GM18909 (cell line): ENCODE measurements around the gene CBX5.
"Not testable (repeated sequence)": the region's sequence is repeated elsewhere in the genome, so short reads cannot be mapped to it uniquely, and the experiment has no call there.

Source experiments
- ATAC-seq: cut with Tn5 transposase; IDR thresholded peaks from one replicate; pipeline ENCODE4 v1.9.1; 2021; ENCODE audit warnings: mild to moderate bottlenecking; ENCODE audit not compliant: unreplicated experiment, poor library complexity

Gene CBX5

GRCh38 chr12:54204316-54204715 is 75.6 kb downstream of the CBX5 start:
- ATAC-seq: no peak

- no peak for ATAC-seq
These were observed 78.7 kb downstream of the CBX5 start for GRCh38 chr12:54201001-54201794.

- ATAC-seq: no peak
These were observed 79.5 kb downstream of the CBX5 start for GRCh38 chr12:54200412-54200811.

GRCh38 chr12:54199917-54200316 is 80.0 kb downstream of the CBX5 start:
- no peak for ATAC-seq

GRCh38 chr12:54199034-54199433 is 80.9 kb downstream of the CBX5 start:
- ATAC-seq: no peak

GRCh38 chr12:54197431-54197909 is 82.5 kb downstream of the CBX5 start:
- ATAC-seq: peak; percentile 37

GRCh38 chr12:54197010-54197409 is 82.9 kb downstream of the CBX5 start:
- no peak for ATAC-seq

GRCh38 chr12:54196396-54196795 is 83.5 kb downstream of the CBX5 start:
- no peak for ATAC-seq

GRCh38 chr12:54195737-54196347 is 84.1 kb downstream of the CBX5 start:
- ATAC-seq: no peak

- no peak for ATAC-seq
These were observed 84.7 kb downstream of the CBX5 start for GRCh38 chr12:54195080-54195736.

GRCh38 chr12:54194611-54195010 is 85.3 kb downstream of the CBX5 start:
- not testable (repeated sequence) for ATAC-seq

GRCh38 chr12:54193434-54193833 is 86.5 kb downstream of the CBX5 start:
- ATAC-seq: no peak

GRCh38 chr12:54191550-54192022 is 88.3 kb downstream of the CBX5 start:
- peak; percentile 42 for ATAC-seq

- ATAC-seq: no peak
These were observed 88.8 kb downstream of the CBX5 start for GRCh38 chr12:54191126-54191525.

GRCh38 chr12:54189198-54189539 is 90.8 kb downstream of the CBX5 start:
- ATAC-seq: no peak

- no peak for ATAC-seq
These were observed 92.8 kb downstream of the CBX5 start for GRCh38 chr12:54187075-54187474.

GRCh38 chr12:54185919-54186318 is 94.0 kb downstream of the CBX5 start:
- ATAC-seq: no peak

- not testable (repeated sequence) for ATAC-seq
These were observed 94.6 kb downstream of the CBX5 start for GRCh38 chr12:54185297-54185696.

- ATAC-seq: no peak
These were observed 95.7 kb downstream of the CBX5 start for GRCh38 chr12:54184024-54184805.

- no peak for ATAC-seq
These were observed 96.9 kb downstream of the CBX5 start for GRCh38 chr12:54182981-54183380.
